Adrenal gland (tissue), 12 donors: ENCODE measurements around the gene SERPINA5. TPM values are rescaled to one million over a fixed set of nuclear protein-coding genes. Genes with fewer than 3 reads are reported as not detected.

Source experiments
- DNase-seq, 7 donors: peaks; one replicate each; pipeline ENCODE4 v3.0.0-alpha.2; 2019 to 2020
- H3K27ac ChIP-seq, 5 donors: fragments of 200-600 bp; sonication (generic) in 4 of 5; 1 replicate in 3 of 5; 2 replicates in 2 of 5; pipeline versions ENCODE4 v1.5.1 to v1.8.0; 2016 to 2020; ENCODE audit warnings: mild to moderate bottlenecking in 1 of 5
- H3K27me3 ChIP-seq: fragments of 200-600 bp; 2 replicates; pipeline ENCODE4 v1.8.0; 2021
- H3K36me3 ChIP-seq, 2 donors: fragments of 200-600 bp; replicated peaks in 1 of 2; 1 replicate in 1 of 2; 2 replicates in 1 of 2; pipeline versions ENCODE4 v1.5.1 to v1.8.0; 2018 to 2022
- H3K4me1 ChIP-seq, 2 donors: fragments of 200-600 bp; replicated peaks in 1 of 2; 1 replicate in 1 of 2; 2 replicates in 1 of 2; pipeline versions ENCODE4 v1.5.1 to v1.8.0; 2018 to 2021
- H3K4me3 ChIP-seq, 4 donors: fragments of 200-600 bp; sonication (generic) in 3 of 4; one replicate each; pipeline ENCODE4 v1.5.1; 2016 to 2018
- H3K9me3 ChIP-seq, 3 donors: fragments of 200-600 bp; sonication (generic) in 1 of 3; replicated peaks in 1 of 3; 1 replicate in 2 of 3; 2 replicates in 1 of 3; pipeline versions ENCODE4 v1.5.1 to v1.8.0; 2016 to 2021
- POLR2A ChIP-seq, 2 donors: fragments of 450-650 bp; IDR thresholded peaks; one replicate each; pipeline ENCODE4 v1.6.1; 2017; ENCODE audit warnings: antibody characterized with exemption in 2 of 2, mild to moderate bottlenecking in 2 of 2, moderate library complexity in 1 of 2
- WGBS, 4 donors: extraction: QIAGEN DNeasy Blood & Tissue Kit in 2 of 4; methylation state at CpG; one replicate each; pipeline versions ENCODE4 v1.1.5 to v1.1.7; 2013 to 2017; 5-methylcytosine and 5-hydroxymethylcytosine counted together
- intact Hi-C, 2 donors: fragments of 100-400 bp; cut with DNase I; formaldehyde crosslinking; loops; one replicate each; pipeline versions ENCODE4 v1.14.1 to v1.15.0; 2022 to 2023
- polyA plus RNA-seq, 3 donors: library from polyadenylated mRNA; stranded (reverse); fragments of 200-250 nt in 2 of 3; fragments of 350-450 nt in 1 of 3; fragmentation: Illumina TruSeq in 1 of 3; extraction: RNeasy Lipid Tissue Mini Kit (QIAGEN cat#74804) in 1 of 3; gene quantifications; one replicate each; pipeline ENCODE4 v1.2.3, GENCODE V29; 2013 to 2014
- total RNA-seq, 9 donors: library from RNA; depleted of rRNA in 4 of 9; stranded (reverse); fragments of >200 nt in 4 of 9; fragments of 120-200 nt in 1 of 9; fragmentation: NEBNext Ultra II Directional in 1 of 9; extraction: Animal tissue kit (Norgen Biotek cat#: 25700) in 1 of 9; gene quantifications; one replicate each; pipeline versions ENCODE4 v1.1.0 to v1.2.4, GENCODE V29; 2013 to 2023
- TF ChIP-seq, protein P1 (sequence below), 6 experiments: fragments of 450-650 bp in 4 of 6; fragments of 200-600 bp in 2 of 6; sonication (generic) in 1 of 6; IDR thresholded peaks; 1 replicate in 5 of 6; 2 replicates in 1 of 6; pipeline versions ENCODE4 v1.5.1 to v1.8.0; 2016 to 2021; ENCODE audit warnings: antibody characterized with exemption in 6 of 6, mild to moderate bottlenecking in 2 of 6, moderate library complexity in 1 of 6
- donor health status: healthy with polysubstance abuse.
- donor health status: Bipolar disorder and iron deficiency.
- donor health status: DM: yes; HTN: yes; CAD: no.
- donor health status: DM: no; HTN: no; CAD: no.
- donor health status: DM: no; HTN: no; CAD: no.
- donor health status: DM: yes; HTN: yes; CAD: no.

SERPINA5 gene
- total and polyA plus RNA-seq, 12 donors = 83.6 to 1,055 (median 515) TPM

DNA sequence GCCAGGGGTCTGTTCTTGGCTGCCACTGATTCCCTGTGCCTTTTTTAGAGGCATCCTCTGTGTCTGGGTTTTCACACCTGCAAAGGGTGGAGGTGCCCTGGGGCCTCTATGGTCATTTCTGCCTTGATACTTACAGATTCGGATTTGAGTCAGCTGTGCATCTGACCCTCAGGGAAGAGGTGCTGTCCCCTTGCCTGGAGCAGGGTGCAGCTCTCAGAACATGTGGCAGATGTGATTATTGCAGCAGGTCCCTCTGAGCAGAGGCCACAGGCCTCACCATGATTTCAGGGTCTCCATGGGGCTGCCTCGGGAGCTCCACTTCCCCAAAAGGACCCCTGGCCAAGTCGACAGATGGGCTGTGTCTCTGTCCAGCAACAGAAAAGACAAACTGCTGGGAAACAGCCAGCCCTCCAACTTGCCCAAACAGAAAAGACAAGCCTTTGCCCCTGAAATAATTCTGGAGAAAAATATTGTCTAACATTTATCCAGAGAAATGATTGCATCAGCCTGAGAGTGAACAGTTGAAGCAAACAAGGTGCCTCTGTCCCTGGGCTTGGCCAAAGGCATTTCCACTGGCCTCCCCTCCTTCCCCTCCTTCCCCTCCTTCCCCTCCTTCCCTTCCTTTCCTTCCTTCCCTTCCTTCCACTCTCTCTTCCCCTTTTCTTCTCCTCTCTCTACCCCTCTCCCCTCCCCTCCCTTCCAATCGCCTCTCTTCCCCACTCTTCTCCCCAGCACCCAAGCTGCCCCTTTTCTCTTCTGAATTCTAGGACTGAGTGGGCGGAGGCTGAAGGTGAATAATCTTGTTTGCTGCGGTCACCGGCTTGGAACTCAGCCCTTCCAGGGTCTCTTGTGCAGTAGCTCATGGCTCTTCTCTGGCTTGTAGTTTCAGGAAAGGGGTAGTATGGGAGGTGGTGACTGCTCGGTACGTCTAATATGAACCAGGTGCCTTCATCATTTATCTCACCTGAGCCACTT is 31.6 kb downstream of the SERPINA5 start:
- H3K4me3 ChIP-seq = no peak overlapping the region
- H3K27me3 ChIP-seq = no peaks in the 10 kb centered on the region
- DNase-seq = peak in 1 of 7 donors; percentile 16
- no peak for TF ChIP-seq POLR2A (IDR thresholded peaks at IDR 0.05)
- TF ChIP-seq, protein P1, sequence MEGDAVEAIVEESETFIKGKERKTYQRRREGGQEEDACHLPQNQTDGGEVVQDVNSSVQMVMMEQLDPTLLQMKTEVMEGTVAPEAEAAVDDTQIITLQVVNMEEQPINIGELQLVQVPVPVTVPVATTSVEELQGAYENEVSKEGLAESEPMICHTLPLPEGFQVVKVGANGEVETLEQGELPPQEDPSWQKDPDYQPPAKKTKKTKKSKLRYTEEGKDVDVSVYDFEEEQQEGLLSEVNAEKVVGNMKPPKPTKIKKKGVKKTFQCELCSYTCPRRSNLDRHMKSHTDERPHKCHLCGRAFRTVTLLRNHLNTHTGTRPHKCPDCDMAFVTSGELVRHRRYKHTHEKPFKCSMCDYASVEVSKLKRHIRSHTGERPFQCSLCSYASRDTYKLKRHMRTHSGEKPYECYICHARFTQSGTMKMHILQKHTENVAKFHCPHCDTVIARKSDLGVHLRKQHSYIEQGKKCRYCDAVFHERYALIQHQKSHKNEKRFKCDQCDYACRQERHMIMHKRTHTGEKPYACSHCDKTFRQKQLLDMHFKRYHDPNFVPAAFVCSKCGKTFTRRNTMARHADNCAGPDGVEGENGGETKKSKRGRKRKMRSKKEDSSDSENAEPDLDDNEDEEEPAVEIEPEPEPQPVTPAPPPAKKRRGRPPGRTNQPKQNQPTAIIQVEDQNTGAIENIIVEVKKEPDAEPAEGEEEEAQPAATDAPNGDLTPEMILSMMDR (IDR thresholded peaks at IDR 0.05) = no peak
- peak overlapping the region in 1 of 5 donors; percentile 58 for H3K27ac ChIP-seq
- peaks cover 0 to 3% of the 10 kb centered on the region in 2 donors for H3K4me1 ChIP-seq
- H3K9me3 ChIP-seq = peaks cover 0 to 7% (median 0%) of the 10 kb centered on the region in 3 donors
- intact Hi-C loops = no loop called here
- WGBS, 4 donors = 67 to 75% (median 70%) methylated on average over 8 to 9 of the region's 9 CpGs
- no peaks in the 10 kb centered on the region for H3K36me3 ChIP-seq

GRCh38 chr14:94613720-94614644 is 32.8 kb downstream of the SERPINA5 start:
- Histone ChIP-seq H3K36me3 (no peaks in the 10 kb centered on the region), H3K9me3 (peaks cover 0 to 19% (median 0%) of the 10 kb centered on the region in 3 donors), H3K4me1 (peaks cover 0 to 3% of the 10 kb centered on the region in 2 donors), H3K27me3 (no peaks in the 10 kb centered on the region), H3K27ac (no peak overlapping the region), H3K4me3 (no peak overlapping the region)
- 84 to 92% (median 91%) methylated on average over 17 to 20 of the region's 20 CpGs for WGBS, 4 donors
- DNase-seq = peak in 1 of 7 donors; percentile 9
- TF ChIP-seq, protein P1 (IDR thresholded peaks at IDR 0.05) = no peak
- no peak for TF ChIP-seq POLR2A (IDR thresholded peaks at IDR 0.05)
- intact Hi-C loops = no loop called here

GRCh38 chr14:94614802-94615201 is 33.6 kb downstream of the SERPINA5 start:
- Histone ChIP-seq H3K27ac (no peak overlapping the region), H3K9me3 (peaks cover 0 to 21% (median 0%) of the 10 kb centered on the region in 3 donors), H3K4me1 (peaks cover 0 to 3% of the 10 kb centered on the region in 2 donors), H3K27me3 (no peaks in the 10 kb centered on the region), H3K4me3 (no peak overlapping the region), H3K36me3 (no peaks in the 10 kb centered on the region)
- intact Hi-C loops = no loop called here
- TF ChIP-seq, protein P1 (IDR thresholded peaks at IDR 0.05) = no peak
- no peak for TF ChIP-seq POLR2A (IDR thresholded peaks at IDR 0.05)
- 94 to 97% (median 96%) methylated on average over 6 to 7 of the region's 7 CpGs for WGBS, 4 donors
- no peak for DNase-seq

- H3K4me3 ChIP-seq = no peak overlapping the region
Observed at GRCh38 chr14:94615254-94615653, 34.0 kb downstream of the SERPINA5 start.

More at GRCh38 chr14:94615254-94615653, 34.0 kb downstream of the SERPINA5 start:
- WGBS, 4 donors = 67 to 100% (median 96%) methylated on average over 1 to 3 of the region's 3 CpGs
- DNase-seq = peak in 1 of 7 donors; percentile 12
- intact Hi-C loops = no loop called here
- Histone ChIP-seq H3K36me3 (no peaks in the 10 kb centered on the region), H3K9me3 (peaks cover 0 to 21% (median 0%) of the 10 kb centered on the region in 3 donors), H3K4me1 (peaks cover 0 to 3% of the 10 kb centered on the region in 2 donors), H3K27me3 (no peaks in the 10 kb centered on the region), H3K27ac (no peak overlapping the region)
- TF ChIP-seq, protein P1 (IDR thresholded peaks at IDR 0.05) = no peak
- no peak for TF ChIP-seq POLR2A (IDR thresholded peaks at IDR 0.05)
